HEK293 (cell line): ENCODE results near the gene RRM1.

Experiments used
- CTCF ChIA-PET: fragments of 350-600 bp; formaldehyde crosslinking; extraction: SDS; loops from one replicate; lab custom pipeline; 2021; ENCODE audit warnings: antibody characterized with exemption; lab: Yijun Ruan, JAX
- POLR2A ChIA-PET: fragments of 300-600 bp; formaldehyde crosslinking; extraction: SDS; loops from one replicate; lab custom pipeline; 2020; ENCODE audit warnings: antibody characterized with exemption, inconsistent platforms; lab: Yijun Ruan, JAX
- H3K27ac ChIP-seq: fragments of 200-500 bp; sonication (Bioruptor generic); 2 replicates; pipeline ENCODE4 v1.5.1; 2014; ENCODE audit warnings: low read depth, low read length, control low read depth, inconsistent platforms; ENCODE audit errors: extremely low read depth
- H3K36me3 ChIP-seq, 2 experiments: fragments of 200-500 bp in 1 of 2; sonication (Bioruptor generic) in 1 of 2; 1 replicate in 1 of 2; 2 replicates in 1 of 2; pipeline ENCODE4 v1.5.1; 2014 to 2017; ENCODE audit warnings: inconsistent platforms in 2 of 2, low read length in 2 of 2; ENCODE audit not compliant: control insufficient read depth in 2 of 2, insufficient read depth in 1 of 2
- H3K4me1 ChIP-seq: fragments of 200-500 bp; sonication (Bioruptor generic); 2 replicates; pipeline ENCODE4 v1.5.1; 2014; ENCODE audit warnings: mild to moderate bottlenecking, low read length, inconsistent platforms; ENCODE audit not compliant: control insufficient read depth, insufficient read depth
- H3K4me3 ChIP-seq: 2 replicates; pipeline ENCODE4 v1.5.1; 2011; ENCODE audit warnings: low read depth, mild to moderate bottlenecking, control low read depth, low read length, moderate library complexity
- H3K9me3 ChIP-seq: fragments of 200-500 bp; sonication (Bioruptor generic); 2 replicates; pipeline ENCODE4 v1.5.1; 2014; ENCODE audit warnings: low read depth, low read length, inconsistent platforms; ENCODE audit not compliant: control insufficient read depth, insufficient read depth
- BCL6B ChIP-seq: fragments of 450-650 bp; formaldehyde crosslinking; IDR thresholded peaks from 2 replicates; pipeline ENCODE4 v1.5.1; 2017; ENCODE audit warnings: missing biosample characterization, missing genetic modification characterization
- KLF8 ChIP-seq: fragments of 450-650 bp; formaldehyde crosslinking; IDR thresholded peaks from 2 replicates; pipeline ENCODE4 v1.5.1; 2016; ENCODE audit warnings: missing biosample characterization, missing genetic modification characterization
- KLF9 ChIP-seq: fragments of 450-650 bp; formaldehyde crosslinking; IDR thresholded peaks from 2 replicates; pipeline ENCODE4 v1.5.1; 2016; ENCODE audit warnings: missing biosample characterization, missing genetic modification characterization, low read depth
- PATZ1 ChIP-seq: fragments of 450-650 bp; formaldehyde crosslinking; IDR thresholded peaks from 2 replicates; pipeline ENCODE4 v1.5.1; 2016; ENCODE audit warnings: missing biosample characterization, missing genetic modification characterization
- PRDM1 ChIP-seq: fragments of 450-650 bp; formaldehyde crosslinking; IDR thresholded peaks from 2 replicates; pipeline ENCODE4; 2016; ENCODE audit warnings: missing biosample characterization, missing genetic modification characterization
- REPIN1 ChIP-seq: fragments of 450-650 bp; formaldehyde crosslinking; IDR thresholded peaks from 2 replicates; pipeline ENCODE4 v1.5.1; 2017; ENCODE audit warnings: missing biosample characterization, missing genetic modification characterization, low read depth
- ZBTB26 ChIP-seq: fragments of 450-650 bp; formaldehyde crosslinking; optimal IDR thresholded peaks from 2 replicates; pipeline ENCODE3; 2016; ENCODE audit warnings: missing biosample characterization, mild to moderate bottlenecking, missing genetic modification characterization
- ZBTB7A ChIP-seq: fragments of 450-650 bp; formaldehyde crosslinking; IDR thresholded peaks from 2 replicates; pipeline ENCODE4 v1.5.1; 2016; ENCODE audit warnings: low read depth, missing biosample characterization, missing genetic modification characterization
- ZFP41 ChIP-seq: fragments of 450-650 bp; formaldehyde crosslinking; IDR thresholded peaks from 2 replicates; pipeline ENCODE4 v1.5.1; 2016; ENCODE audit warnings: missing biosample characterization, missing genetic modification characterization, borderline replicate concordance
- ZNF133 ChIP-seq: fragments of 450-650 bp; formaldehyde crosslinking; IDR thresholded peaks from 2 replicates; pipeline ENCODE4 v1.5.1; 2016; ENCODE audit warnings: missing biosample characterization, missing genetic modification characterization
- ZNF2 ChIP-seq: fragments of 450-650 bp; formaldehyde crosslinking; IDR thresholded peaks from 2 replicates; pipeline ENCODE4 v1.5.1; 2016; ENCODE audit warnings: missing biosample characterization, missing genetic modification characterization
- ZNF202 ChIP-seq: fragments of 450-650 bp; formaldehyde crosslinking; IDR thresholded peaks from 2 replicates; pipeline ENCODE4 v1.5.1; 2016; ENCODE audit warnings: missing biosample characterization, missing genetic modification characterization, borderline replicate concordance
- ZNF248 ChIP-seq: fragments of 450-650 bp; formaldehyde crosslinking; IDR thresholded peaks from 2 replicates; pipeline ENCODE4 v1.5.1; 2017; ENCODE audit warnings: missing biosample characterization, missing genetic modification characterization
- ZNF350 ChIP-seq: fragments of 450-650 bp; formaldehyde crosslinking; IDR thresholded peaks from 2 replicates; pipeline ENCODE4 v1.5.0; 2017; ENCODE audit warnings: missing biosample characterization, mild to moderate bottlenecking, missing genetic modification characterization
- ZNF639 ChIP-seq: fragments of 450-650 bp; formaldehyde crosslinking; IDR thresholded peaks from 2 replicates; pipeline ENCODE4 v1.5.1; 2016; ENCODE audit warnings: missing biosample characterization, missing genetic modification characterization
- ZNF777 ChIP-seq: fragments of 450-650 bp; formaldehyde crosslinking; IDR thresholded peaks from 2 replicates; pipeline ENCODE4 v1.5.1; 2017; ENCODE audit warnings: missing biosample characterization, missing genetic modification characterization, borderline replicate concordance
- ZSCAN30 ChIP-seq: fragments of 450-650 bp; IDR thresholded peaks from 2 replicates; pipeline ENCODE4 v1.5.1; 2018; ENCODE audit warnings: missing biosample characterization, mild to moderate bottlenecking, missing genetic modification characterization, moderate library complexity

The RRM1 gene

GRCh38 chr11:4085575-4085974, 9.0 kb upstream of the RRM1 start (continued):
- no peak for TF ChIP-seq ZBTB26
- TF ChIP-seq ZSCAN30 (tag by site-specific recombination) = no peak
- no peak for TF ChIP-seq ZBTB7A (tag by site-specific recombination)
- TF ChIP-seq REPIN1 = no peak

- ChIA-PET CTCF (interaction anchor here (0.6 to 2.8 kb wide), 4 partner anchors 12 to 238 kb away, joined by 3 to 8 read pairs (median 4); no protein-coding TSS in a partner anchor), POLR2A (no interaction called here)
- Histone ChIP-seq H3K4me1 (no peaks in the 10 kb centered on the region), H3K27ac (no peak overlapping the region), H3K9me3 (no peaks in the 10 kb centered on the region), H3K4me3 (no peak overlapping the region), H3K36me3 (peaks cover 0 to 66% of the 10 kb centered on the region in 2 experiments; a peak in 1 of 3 replicates)
- 0 out of 2 replicates have a peak, but pooled peaks have one; percentile 43 for TF ChIP-seq KLF9 (tag by site-specific recombination)
- peak; percentile 48 for TF ChIP-seq PRDM1 (tag by site-specific recombination)
- no peak for TF ChIP-seq ZNF777
Observed at GRCh38 chr11:4086575-4087353, 7.8 kb upstream of the RRM1 start.

GRCh38 chr11:4087551-4087950, 7.0 kb upstream of the RRM1 start:
- POLR2A ChIA-PET = no interaction called here
- CTCF ChIA-PET = interaction anchor here (0.9 to 1.6 kb wide), 2 partner anchors 15 to 246 kb away, joined by 3 to 5 read pairs; no protein-coding TSS in a partner anchor
- no peak overlapping the region for H3K4me3 ChIP-seq
- H3K27ac ChIP-seq = no peak overlapping the region
- no peak for TF ChIP-seq ZFP41
- TF ChIP-seq ZNF248 (tag by site-specific recombination) = no peak
- TF ChIP-seq ZNF350 (tag by site-specific recombination) = no peak
- no peak for TF ChIP-seq KLF8 (tag by site-specific recombination)
- TF ChIP-seq PATZ1 (tag by site-specific recombination) = no peak
- TF ChIP-seq ZNF777 = no peak
- TF ChIP-seq ZNF639 = no peak
- TF ChIP-seq ZNF133 = no peak
- no peak for TF ChIP-seq BCL6B (tag by site-specific recombination)
- TF ChIP-seq ZNF202 (tag by site-specific recombination) = no peak
- no peak for TF ChIP-seq ZNF2
- no peaks in the 10 kb centered on the region for H3K9me3 ChIP-seq
- H3K36me3 ChIP-seq = peaks cover 0 to 64% of the 10 kb centered on the region in 2 experiments; a peak in 1 of 3 replicates
- H3K4me1 ChIP-seq = no peaks in the 10 kb centered on the region
